ENCODE measurements around the gene TAF4B. TPM values are rescaled to one million over a fixed set of nuclear protein-coding genes. Genes with fewer than 3 reads are reported as not detected.

Gene TAF4B
- total RNA-seq, 1 experiment from 2014 or later, result 2.0 TPM

DNA sequence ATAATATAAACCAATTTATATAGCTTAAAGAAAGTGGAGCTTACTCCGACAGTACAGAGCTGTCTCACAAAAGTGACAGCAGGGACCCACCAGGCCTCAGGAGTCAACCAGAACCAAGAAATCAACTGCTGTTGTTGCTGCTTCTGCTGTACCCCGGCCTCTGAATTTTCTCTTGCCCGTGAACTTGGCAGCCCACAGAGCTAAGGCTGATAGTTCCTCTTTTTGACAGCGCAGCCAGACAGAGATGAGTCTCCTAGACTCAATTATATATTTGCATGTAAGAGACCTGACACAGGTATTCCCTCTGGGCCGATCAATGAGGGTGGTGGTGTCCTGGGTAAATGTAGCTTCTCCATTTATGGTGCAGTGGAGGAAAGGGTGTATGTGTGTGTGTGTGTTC lies 212.7 kb downstream of the TAF4B start:
- CTCF ChIA-PET, result no interaction called here
- Histone ChIP-seq H3K27me3 (replicated peaks; ENCODE audit: insufficient read depth, low read depth, low read length, poor library complexity) (no peaks in the 10 kb centered on the region), H3K4me3 (ENCODE audit: low read depth, low read length, poor library complexity, severe bottlenecking) (no peak overlapping the region), H3K4me1 (ENCODE audit: insufficient read depth, low read length, poor library complexity, severe bottlenecking) (no peaks in the 10 kb centered on the region), H3K36me3 (ENCODE audit: insufficient read depth, low read length, poor library complexity, severe bottlenecking) (no peaks in the 10 kb centered on the region), H3K27ac (ENCODE audit: low read depth, low read length, poor library complexity, severe bottlenecking) (no peak overlapping the region), H3K9me3 (ENCODE audit: low read depth, low read length, poor library complexity, severe bottlenecking) (no peaks in the 10 kb centered on the region)
- intact Hi-C loops (cut with micrococcal nuclease; ENCODE audit: unreplicated experiment), result no loop called here
- POLR2A ChIA-PET (ENCODE audit: low non-redundant PET), result no interaction called here
- TF ChIP-seq, protein P1, sequence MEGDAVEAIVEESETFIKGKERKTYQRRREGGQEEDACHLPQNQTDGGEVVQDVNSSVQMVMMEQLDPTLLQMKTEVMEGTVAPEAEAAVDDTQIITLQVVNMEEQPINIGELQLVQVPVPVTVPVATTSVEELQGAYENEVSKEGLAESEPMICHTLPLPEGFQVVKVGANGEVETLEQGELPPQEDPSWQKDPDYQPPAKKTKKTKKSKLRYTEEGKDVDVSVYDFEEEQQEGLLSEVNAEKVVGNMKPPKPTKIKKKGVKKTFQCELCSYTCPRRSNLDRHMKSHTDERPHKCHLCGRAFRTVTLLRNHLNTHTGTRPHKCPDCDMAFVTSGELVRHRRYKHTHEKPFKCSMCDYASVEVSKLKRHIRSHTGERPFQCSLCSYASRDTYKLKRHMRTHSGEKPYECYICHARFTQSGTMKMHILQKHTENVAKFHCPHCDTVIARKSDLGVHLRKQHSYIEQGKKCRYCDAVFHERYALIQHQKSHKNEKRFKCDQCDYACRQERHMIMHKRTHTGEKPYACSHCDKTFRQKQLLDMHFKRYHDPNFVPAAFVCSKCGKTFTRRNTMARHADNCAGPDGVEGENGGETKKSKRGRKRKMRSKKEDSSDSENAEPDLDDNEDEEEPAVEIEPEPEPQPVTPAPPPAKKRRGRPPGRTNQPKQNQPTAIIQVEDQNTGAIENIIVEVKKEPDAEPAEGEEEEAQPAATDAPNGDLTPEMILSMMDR (conservative IDR thresholded peaks at IDR 0.05; ENCODE audit: low read depth, low read length), result no peak
- no peak for TF ChIP-seq EZH2 (IDR thresholded peaks at IDR 0.05; ENCODE audit: borderline replicate concordance, low read depth, low read length, poor library complexity, severe bottlenecking)
- DNase-seq (ENCODE audit: low spot score), result no peak
- no TSS peak for BruUV-seq (replicated peaks)

DNA sequence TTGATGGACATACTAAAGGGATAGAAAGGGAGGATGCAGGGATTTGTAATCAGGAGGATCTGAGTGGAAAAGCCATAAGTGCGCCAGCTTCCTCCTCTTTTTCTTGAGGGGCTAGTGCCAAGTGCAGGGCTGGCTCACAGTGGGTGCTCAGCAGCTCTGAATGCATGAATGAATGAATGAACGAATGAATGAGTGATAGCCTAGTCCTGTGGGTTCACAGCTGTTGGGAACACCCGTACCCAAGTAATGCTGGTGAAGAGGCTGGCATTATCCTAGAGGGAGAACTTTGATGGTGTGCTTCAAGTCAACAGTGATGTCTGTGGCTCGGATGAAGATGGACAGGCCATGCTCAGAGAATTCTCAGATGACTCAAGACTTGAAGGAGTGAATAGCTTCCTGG lies 213.3 kb downstream of the TAF4B start:
- no TSS peak for BruUV-seq (replicated peaks)
- POLR2A ChIA-PET (ENCODE audit: low non-redundant PET), result no interaction called here
- no peaks in the 10 kb centered on the region for H3K4me1 ChIP-seq (ENCODE audit: insufficient read depth, low read length, poor library complexity, severe bottlenecking)
- no peak overlapping the region for H3K4me3 ChIP-seq (ENCODE audit: low read depth, low read length, poor library complexity, severe bottlenecking)
- CTCF ChIA-PET, result no interaction called here
- no peaks in the 10 kb centered on the region for H3K27me3 ChIP-seq (replicated peaks; ENCODE audit: insufficient read depth, low read depth, low read length, poor library complexity)
- DNase-seq (ENCODE audit: low spot score), result no peak
- H3K27ac ChIP-seq (ENCODE audit: low read depth, low read length, poor library complexity, severe bottlenecking), result no peak overlapping the region
- intact Hi-C loops (cut with micrococcal nuclease; ENCODE audit: unreplicated experiment), result no loop called here
- H3K36me3 ChIP-seq (ENCODE audit: insufficient read depth, low read length, poor library complexity, severe bottlenecking), result no peaks in the 10 kb centered on the region
- no peaks in the 10 kb centered on the region for H3K9me3 ChIP-seq (ENCODE audit: low read depth, low read length, poor library complexity, severe bottlenecking)
- no peak for TF ChIP-seq EZH2 (IDR thresholded peaks at IDR 0.05; ENCODE audit: borderline replicate concordance, low read depth, low read length, poor library complexity, severe bottlenecking)
- TF ChIP-seq, protein P1 (conservative IDR thresholded peaks at IDR 0.05; ENCODE audit: low read depth, low read length), result no peak

DNA sequence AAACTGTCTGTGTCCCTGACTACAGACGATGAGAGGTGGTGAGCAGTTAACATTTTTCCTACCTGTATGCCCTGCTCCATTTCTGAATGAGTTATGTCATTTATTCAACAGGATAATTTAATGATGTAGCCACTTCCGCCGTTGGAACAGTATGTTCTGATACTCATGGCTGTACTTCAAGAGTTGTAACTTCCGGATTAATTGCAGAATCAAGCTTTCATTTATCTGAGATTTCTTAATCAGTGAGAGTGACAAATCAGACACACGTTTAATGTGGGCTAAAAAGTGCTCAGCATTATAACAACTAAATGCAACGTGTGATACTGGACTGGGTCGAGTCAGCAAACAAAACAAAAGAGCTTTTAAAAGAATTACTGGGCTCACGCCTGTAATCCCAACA lies 214.4 kb downstream of the TAF4B start:
- H3K4me3 ChIP-seq (ENCODE audit: low read depth, low read length, poor library complexity, severe bottlenecking), result no peak overlapping the region
- intact Hi-C loops (cut with micrococcal nuclease; ENCODE audit: unreplicated experiment), result no loop called here
- no peak overlapping the region for H3K27ac ChIP-seq (ENCODE audit: low read depth, low read length, poor library complexity, severe bottlenecking)
- TF ChIP-seq EZH2 (IDR thresholded peaks at IDR 0.05; ENCODE audit: borderline replicate concordance, low read depth, low read length, poor library complexity, severe bottlenecking), result no peak
- TF ChIP-seq, protein P1 (conservative IDR thresholded peaks at IDR 0.05; ENCODE audit: low read depth, low read length), result no peak
- H3K9me3 ChIP-seq (ENCODE audit: low read depth, low read length, poor library complexity, severe bottlenecking), result no peaks in the 10 kb centered on the region
- ChIA-PET POLR2A (ENCODE audit: low non-redundant PET) (no interaction called here), CTCF (no interaction called here)
- H3K36me3 ChIP-seq (ENCODE audit: insufficient read depth, low read length, poor library complexity, severe bottlenecking), result no peaks in the 10 kb centered on the region
- H3K4me1 ChIP-seq (ENCODE audit: insufficient read depth, low read length, poor library complexity, severe bottlenecking), result no peaks in the 10 kb centered on the region
- no TSS peak for BruUV-seq (replicated peaks)
- peak; percentile 22 for DNase-seq (ENCODE audit: low spot score)
- H3K27me3 ChIP-seq (replicated peaks; ENCODE audit: insufficient read depth, low read depth, low read length, poor library complexity), result no peaks in the 10 kb centered on the region

Other genes with a start within 250 kb of the TAF4B start
- 78.5 and 84.6 TPM in 2 replicates for gene SS18, start 135.8 kb upstream of the TAF4B start, total RNA-seq (2021)
- not detected in 2 replicates for gene PSMA8, start 92.6 kb upstream of the TAF4B start, total RNA-seq (2021)

Data from A673 (cell line).